ENCODE data around the gene HHAT. TPM values are rescaled to one million over a fixed set of nuclear protein-coding genes. Genes with fewer than 3 reads are reported as not detected.

Gene HHAT
- total RNA-seq, 1 donor from 2014 or later: 1.2 TPM

DNA sequence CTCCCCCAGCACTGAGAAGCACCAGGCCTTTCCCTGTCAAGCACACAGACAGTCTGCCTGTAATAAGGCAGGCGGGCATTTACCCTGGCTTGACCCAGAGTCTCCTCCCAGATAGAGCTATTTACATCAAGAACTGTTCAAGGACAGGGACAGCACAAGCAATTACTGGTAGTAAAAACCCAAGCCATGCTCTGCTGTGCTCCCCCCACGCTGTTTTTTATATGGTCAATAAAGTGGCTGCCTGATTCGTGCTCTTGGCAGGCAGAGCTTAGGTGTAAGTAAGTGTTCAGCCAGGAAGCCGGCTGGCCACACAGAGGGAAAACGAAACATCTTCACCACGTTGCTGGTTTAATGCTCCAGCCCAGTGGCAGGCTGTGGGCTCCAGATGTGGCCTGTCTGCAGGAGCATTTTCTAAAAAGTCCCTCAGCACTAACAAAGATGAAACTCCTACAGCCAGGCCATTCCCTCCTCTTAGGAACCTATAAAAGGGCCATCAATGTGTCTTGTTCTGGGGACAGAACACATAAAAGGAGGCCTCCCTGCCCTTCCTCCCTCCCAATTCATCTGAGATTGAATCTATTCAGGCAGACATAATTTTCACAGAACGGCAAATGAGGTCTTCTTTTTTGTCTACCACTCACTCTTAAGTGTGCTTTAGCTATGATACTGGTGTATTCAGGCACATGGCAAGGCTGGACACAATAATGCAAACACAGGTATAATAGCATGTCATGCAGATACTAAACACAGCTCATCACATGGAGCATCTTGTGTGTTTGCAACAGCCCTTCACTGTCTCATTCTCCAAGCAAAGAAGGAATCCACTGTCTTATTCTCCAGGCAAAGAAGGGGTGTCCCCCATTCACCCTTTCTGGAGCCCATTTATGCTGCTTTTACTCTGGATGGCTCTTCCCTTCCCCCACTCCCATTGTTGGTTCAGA lies 378.9 kb downstream of the HHAT start:
- DNase-seq (ENCODE audit: low read depth in 2 of 2): no peak

DNA sequence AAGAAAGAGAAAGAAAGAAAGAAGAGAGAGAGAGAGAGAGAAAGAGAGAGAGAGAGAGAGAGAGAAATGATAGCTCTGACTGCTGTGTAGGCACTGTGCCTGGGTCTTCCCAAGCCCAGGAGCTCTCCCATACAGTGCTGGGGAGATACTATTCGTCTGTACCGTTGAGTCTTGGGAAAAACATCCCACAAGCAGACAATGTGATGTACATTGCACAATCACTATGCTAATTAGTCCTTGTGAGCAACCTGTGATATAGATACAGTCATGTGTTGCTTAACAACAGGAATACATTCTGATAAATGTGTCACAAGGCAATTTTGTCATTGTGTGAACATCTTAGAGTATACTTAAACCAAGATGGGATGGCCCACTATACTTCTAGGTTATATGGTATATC lies 381.0 kb downstream of the HHAT start:
- no peak for DNase-seq (ENCODE audit: low read depth in 2 of 2)

DNA sequence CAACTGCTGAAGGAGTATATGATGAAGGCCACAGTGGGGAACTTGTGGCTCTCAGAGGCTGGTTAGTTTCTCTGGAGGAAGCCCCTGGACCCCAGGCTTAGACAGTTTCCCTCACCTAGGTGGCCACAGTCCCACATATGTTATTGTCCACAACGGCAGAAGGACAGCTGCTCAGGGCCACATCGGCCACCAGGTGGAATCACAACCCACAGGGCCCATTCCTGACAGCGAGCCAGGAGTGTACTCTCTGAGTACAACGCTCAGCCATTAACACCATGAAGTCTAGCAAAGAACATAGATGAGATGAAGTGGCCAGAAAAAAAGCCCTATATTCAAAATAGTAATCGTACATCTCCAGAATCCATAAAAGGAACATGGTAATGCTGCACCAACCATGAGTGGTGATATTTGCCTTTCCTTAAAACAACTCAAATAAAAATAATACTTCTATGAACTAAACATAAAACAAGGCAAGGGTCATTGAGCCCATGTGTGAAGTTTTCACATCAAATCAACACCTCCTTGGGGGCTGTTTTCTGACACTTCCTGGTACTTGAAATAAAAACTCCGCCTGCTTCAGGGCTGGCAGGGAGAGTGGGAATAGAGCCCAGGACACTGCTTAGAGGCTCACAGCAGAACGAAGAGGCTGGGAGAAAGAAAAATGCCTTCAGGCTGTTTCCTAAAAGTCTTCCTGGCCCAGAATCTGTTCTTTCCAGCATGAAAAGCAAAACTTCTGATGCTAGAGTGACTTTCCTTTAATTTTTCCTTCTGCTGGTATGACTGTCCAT lies 383.3 kb downstream of the HHAT start:
- DNase-seq (ENCODE audit: low read depth in 2 of 2): no peak

DNA sequence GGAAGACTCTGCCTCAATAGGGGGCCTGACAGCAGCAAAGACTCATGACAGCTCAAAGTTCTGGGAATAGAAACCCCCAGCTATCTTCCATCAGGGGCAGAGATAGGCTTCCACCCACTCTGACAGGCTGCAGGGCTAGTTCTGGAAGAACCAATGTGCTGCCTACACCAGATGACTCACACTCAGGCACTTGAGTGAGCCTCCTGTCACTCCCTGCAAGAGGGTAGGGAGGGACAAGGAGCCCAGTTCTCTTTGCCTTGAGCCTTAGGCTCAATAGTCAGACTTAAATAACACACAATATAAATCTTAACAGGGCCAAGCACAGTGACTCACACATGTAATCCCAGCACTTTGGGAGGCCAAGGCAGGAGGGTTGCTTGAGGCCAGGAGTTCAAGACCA lies 386.4 kb downstream of the HHAT start:
- DNase-seq (ENCODE audit: low read depth in 2 of 2): no peak

DNA sequence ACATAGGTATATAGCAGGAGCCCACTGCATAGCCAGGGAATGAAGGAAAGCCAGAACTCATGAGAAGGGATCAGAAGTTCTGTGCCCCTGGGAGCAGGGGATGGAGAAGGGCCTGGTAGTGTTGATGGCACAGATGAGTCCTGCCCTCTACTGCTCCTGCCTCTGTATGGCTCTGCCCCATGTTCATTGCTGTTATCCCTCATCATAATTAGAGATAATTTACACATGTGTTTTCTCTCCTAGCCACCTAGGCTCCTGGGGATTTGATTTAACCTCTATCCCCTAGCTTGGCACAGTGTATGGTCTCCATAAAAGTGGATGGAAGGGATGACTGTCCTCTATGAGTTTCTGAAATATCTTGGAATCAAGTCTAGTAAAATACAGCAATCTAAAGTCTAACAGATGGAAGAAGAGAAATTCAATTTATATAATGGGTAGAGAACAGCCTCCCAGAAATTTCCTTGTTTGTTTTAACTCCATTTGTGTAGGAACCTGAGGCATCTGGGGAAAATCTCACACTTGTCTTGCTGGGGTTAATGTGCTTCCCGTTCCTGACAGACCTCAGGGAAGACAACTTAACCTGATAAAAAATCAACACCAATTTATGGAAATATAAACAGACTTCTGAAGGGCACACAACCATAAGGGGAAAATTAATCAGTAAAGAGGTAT lies 393.8 kb downstream of the HHAT start:
- no peak for DNase-seq (ENCODE audit: low read depth in 2 of 2)

DNA sequence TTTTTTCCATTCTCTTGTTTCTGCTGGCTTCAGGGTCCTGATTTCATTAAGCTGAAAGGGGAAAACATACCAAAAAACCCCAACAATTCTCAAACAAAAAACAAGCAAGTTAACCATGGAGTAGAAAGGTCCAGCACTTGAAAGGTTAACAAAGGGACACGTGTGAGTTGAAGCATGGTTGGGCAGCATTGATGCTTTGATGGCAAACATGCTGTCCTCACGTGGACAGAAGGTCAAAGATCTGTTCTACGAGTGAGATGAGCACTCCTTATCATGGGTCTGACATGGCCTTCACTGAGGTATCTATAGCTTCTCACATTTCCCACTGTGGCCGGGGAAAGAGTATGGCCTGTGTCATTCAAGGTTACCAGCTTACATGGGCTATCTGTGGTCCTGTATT lies 394.9 kb downstream of the HHAT start:
- DNase-seq (ENCODE audit: low read depth in 2 of 2): no peak

DNA sequence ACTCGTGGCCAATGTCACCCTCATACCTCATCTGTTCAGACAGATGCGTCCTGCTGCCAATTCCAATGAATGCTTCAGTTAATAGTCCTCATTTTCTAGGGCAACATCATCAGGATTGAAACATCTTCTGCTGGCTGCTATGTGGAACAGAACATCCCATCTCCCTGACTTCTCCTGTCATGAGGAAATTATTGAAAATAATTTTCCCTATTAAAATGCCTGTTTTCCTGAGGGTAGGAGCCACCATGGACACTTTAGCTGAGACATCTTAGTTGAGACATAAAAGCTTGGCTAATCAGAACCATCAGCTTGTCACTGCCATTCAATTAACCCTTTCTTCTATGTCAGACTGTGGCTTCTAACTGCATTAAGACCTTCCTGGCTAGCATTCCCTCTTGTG lies 396.1 kb downstream of the HHAT start:
- no peak for DNase-seq (ENCODE audit: low read depth in 2 of 2)

Other genes with a start within 250 kb of the HHAT start
- under 0.01 and 0.22 TPM in 2 replicates for gene SERTAD4, start 96.1 kb upstream of the HHAT start, total RNA-seq